GM21423 (cell line): Measurements from ENCODE around the gene SH3RF3.

ENCODE experiments used
- ATAC-seq: cut with Tn5 transposase; IDR thresholded peaks from one replicate; pipeline ENCODE4 v1.9.1; 2021; ENCODE audit warnings: mild to moderate bottlenecking, moderate library complexity; ENCODE audit not compliant: unreplicated experiment

SH3RF3 gene

GRCh38 chr2:109233643-109234042 is 104.6 kb downstream of the SH3RF3 start:
- no peak for ATAC-seq

DNA sequence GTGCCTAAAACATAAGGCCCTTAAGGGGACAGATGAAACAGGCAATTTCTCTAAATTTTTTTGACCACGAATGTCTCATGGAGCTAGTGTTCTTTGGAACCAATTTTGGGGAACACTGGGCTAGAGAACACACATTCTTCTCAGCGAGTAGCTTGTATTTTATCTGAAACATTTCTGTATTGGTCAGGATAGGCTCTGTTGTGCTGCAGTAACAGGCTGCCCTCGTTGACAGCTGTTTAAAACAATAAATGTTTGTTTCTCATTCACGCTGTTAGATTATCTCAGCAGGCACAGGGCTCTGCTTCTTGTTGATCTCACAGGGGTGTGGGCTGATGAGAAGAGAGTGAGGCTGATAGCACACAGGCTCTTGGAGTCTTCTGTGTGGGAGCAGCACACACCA is 105.3 kb downstream of the SH3RF3 start:
- no peak for ATAC-seq

GRCh38 chr2:109236147-109236546 is 107.1 kb downstream of the SH3RF3 start:
- no peak for ATAC-seq

GRCh38 chr2:109237792-109238191 is 108.8 kb downstream of the SH3RF3 start:
- no peak for ATAC-seq

GRCh38 chr2:109238580-109238979 is 109.6 kb downstream of the SH3RF3 start:
- peak; percentile 95 for ATAC-seq

DNA sequence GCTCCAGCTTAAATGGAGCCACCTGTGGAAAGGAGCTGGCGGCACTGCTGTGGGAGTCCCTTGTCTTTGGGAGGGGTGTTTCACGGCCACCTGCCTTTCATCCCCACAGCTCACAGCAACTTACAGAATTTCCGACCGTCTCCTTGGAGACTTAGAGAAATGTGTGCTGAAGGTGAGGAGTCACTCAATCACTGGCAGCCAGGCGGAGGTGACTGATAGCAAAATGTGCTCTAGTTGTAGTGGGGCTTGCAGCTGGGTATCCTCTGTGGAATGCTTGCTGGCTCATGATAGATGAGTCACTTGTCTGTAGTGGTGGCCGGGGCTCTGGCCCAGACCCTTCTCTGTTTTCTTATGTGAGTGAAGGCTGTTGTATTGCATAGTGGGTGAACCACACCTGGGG is 110.7 kb downstream of the SH3RF3 start:
- no peak for ATAC-seq

- ATAC-seq = no peak
These were observed 113.2 kb downstream of the SH3RF3 start for GRCh38 chr2:109242210-109242653.

- ATAC-seq = no peak
These were observed 113.8 kb downstream of the SH3RF3 start for GRCh38 chr2:109242654-109243331.

DNA sequence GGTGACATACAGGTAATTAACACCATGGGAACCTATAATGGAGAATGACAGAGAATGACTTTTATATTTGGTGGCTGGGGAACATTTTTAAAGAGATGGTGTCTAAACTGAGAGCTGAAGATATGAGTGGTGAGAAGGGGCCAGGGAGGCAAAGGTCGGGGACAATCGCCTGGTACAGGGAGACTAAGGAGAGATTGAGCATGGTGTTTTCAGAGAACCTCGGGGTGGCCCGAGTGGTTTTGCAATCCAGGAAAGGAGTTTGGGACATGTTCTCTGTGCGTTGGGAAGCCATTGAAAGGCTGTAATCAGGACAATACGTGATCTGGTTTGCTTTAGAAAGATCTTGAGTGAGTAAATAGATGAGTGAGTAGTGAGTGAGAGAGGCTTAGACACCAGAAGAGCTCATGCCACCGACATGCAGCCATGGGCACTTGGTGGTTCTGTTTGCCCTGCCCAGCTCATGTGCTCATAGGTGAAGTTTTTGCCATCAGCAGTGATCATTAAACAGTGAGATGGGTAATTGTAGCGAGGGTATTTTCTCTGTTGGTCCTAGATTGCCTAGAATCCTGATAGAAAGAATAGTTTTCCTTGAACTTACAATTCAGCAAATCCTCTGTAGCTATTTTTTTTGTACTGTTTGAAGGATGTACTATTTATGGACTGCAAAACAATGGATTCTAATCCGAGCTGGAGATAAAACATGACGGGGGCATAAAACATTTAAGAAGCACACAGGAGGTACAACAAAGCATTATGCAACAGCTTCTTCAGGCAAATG is 114.7 kb downstream of the SH3RF3 start:
- no peak for ATAC-seq

GRCh38 chr2:109244304-109244582 is 115.2 kb downstream of the SH3RF3 start:
- ATAC-seq = no peak

DNA sequence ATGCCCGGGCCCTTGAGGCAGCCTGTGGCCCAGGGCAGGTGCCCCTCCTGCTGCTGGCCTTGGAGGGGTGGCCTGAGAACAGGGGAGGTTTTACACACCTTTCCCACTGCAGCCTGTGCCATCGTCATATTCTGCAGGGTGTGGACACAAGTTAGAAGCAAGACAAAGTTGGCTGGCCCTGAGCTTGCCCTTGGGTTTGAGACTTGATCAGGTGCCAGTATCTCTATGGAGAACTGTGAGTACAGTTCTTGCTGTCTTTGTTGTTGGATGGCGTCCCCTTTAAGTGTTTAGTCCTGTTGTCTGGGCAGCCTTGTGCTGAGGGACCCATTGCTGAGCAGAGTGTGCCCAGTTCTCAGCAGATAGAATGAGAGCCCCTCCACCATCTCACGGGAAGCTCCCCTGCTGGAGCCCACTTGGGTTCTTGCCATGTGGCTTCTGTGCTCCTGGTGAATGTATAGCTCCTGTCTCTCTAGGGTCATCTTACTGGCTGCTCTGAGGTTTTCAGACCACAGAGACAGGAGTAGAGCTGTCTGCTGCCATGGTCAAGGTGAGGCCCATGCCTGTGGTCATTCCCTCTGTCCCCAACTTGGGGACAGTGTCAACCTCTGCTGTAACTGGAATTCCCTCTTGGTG is 115.9 kb downstream of the SH3RF3 start:
- no peak for ATAC-seq

- no peak for ATAC-seq
These were observed 117.2 kb downstream of the SH3RF3 start for GRCh38 chr2:109246176-109246575.

DNA sequence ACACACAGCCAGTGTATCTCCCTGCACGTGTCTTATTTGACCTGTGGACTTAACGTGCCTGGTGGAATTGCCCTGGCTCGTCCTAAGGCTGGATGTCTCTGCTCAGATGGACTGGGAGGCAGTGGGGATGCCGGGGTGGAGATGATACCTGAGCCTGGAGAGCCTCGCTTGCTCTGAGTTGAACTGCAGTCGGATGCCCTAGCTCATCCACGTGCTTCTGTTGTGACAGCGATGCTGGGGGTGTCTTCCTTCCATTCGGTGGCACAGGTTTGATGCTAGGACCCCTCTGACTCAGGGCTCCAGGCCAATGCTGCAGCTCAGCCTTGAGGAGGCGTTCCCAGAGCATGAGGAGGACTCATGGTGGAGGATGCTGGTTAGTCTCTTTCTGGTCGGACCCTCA is 117.6 kb downstream of the SH3RF3 start:
- ATAC-seq = no peak

DNA sequence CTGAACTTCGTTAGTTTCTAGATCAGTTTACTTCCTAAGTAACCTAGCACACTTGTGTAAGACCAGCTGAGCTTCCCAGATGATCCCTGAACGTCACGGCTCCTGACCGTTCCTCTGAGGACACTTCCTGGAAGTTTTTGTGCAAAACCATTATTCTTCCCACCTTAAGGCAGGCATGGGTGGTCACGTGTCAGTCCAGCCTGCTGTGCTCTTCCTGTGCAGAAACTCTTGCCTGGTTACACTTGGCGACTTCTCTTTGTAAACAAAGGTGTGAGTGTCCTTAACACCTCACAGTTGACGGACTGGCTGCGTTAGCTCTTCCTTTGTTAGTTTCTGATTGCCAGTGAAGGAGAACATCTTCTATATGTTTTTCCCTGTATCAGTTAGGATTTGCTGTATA is 118.3 kb downstream of the SH3RF3 start:
- no peak for ATAC-seq

- no peak for ATAC-seq
These were observed 118.8 kb downstream of the SH3RF3 start for GRCh38 chr2:109247812-109248211.

DNA sequence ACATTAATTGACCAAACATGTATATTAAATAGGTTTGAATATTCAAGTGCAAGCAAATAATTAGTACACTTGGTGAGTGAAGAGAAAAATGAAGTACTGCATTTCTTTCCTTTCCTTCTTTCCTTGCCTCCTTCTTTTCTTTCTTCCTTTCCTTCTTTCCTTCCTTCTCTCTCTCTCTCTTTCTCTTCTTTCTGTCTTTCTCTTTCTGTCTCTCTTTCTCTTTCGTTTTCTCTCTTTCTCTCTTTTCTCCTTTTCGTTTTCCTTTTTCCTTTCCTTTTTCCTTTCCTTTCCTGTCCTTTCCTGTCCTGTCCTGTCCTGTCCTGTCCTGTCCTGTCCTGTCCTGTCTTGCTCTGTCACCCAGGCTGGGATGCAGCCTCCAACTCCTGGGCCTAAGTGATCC is 119.6 kb downstream of the SH3RF3 start:
- no peak for ATAC-seq

DNA sequence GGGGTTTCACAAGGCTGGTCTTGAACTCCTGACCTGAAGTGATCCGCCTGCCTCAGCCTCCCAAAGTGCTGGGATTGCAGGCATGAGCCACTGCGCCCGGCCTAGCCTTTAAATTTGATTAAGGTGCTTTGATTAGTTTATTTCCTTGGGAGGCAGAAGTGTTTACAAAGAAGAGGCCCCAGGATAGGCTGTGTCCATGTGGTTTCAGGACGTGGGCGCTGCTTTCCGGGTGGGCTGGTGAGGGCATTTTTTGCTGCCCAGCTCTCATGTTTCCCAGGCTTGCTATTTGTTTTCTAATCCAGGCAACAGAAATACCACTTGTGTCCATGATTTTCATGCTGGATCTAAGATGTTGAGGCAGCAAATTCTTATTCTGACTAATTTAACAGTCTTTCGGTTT is 124.2 kb downstream of the SH3RF3 start:
- ATAC-seq = no peak

DNA sequence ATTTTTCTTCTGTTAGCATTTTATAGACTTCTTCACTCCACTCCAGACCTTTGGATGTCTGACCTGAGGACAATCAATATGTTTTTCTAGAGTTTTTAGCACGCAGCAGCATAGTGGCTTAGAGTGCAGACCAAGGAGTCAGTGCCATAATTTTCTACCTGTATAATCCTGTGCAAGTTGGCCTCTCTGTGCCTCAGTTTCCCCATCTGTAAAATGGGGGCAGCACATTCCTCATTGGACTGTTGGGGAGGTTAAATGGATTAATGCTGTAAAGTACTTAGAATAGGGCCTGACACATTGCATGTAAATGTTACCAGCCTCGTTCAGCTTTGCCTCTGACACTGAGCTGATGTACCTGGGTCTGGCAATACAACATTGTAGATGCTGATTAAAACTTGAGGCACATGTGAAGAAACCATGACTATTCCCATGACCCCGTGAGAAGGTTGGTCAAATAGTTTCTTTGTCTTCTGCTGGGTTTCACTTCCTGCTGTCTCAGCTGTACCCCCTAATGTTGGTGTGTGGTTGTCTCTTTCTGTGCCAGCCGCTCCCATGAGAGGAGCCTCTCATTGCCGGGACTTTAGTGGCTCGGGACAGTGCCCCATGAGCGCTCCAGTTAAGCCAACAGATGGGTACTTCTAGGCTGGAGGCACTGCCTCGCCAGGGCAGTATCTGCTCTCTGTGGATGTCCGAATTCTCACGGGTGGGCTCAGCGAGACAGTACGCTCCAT is 125.3 kb downstream of the SH3RF3 start:
- peak; percentile 71 for ATAC-seq

DNA sequence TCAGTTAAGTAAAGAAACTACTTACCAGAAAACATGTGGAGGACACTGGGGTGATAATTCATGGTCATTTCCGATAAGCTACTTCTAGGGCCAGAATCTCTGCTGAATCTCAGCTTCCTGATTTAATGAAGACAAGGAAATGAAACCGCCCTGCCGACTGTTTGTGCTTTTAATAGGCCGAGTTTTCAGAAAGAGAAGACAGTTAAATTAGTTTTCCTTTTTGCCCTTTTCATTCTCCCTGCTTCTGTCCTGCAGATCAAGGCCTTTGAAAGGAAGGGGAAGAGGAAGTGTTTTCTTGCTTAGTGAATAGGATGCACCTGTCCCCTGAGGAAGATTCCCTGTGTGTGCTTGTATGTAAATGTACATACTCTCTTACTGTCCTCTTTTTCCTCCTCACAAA is 126.6 kb downstream of the SH3RF3 start:
- ATAC-seq = no peak

GRCh38 chr2:109256111-109256510 is 127.1 kb downstream of the SH3RF3 start:
- ATAC-seq = no peak

DNA sequence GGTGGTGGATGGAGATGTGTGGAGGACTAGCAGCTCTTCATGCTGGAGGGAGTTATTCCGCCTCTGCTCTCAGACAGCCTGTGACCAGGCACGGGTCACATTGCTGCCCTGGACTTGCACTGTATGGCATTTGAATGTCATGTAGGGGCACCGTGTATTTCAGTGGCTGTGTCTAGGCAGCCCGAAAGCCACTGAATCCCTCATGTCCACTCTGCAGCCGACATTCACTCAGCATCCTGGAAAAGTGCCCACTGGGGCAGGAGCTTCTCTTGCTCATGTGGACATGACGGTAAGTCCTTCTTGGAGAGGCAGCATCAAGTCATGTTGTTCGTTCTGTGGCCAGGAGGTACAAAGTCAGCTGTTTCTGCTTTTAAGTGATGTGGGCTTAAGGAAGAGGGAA is 127.9 kb downstream of the SH3RF3 start:
- ATAC-seq = no peak

GRCh38 chr2:109257653-109258052 is 128.6 kb downstream of the SH3RF3 start:
- ATAC-seq = no peak
